Right atrium auricular region (tissue), 2 donors: ENCODE data around the gene MGAT4C. TPM values are rescaled to one million over a fixed set of nuclear protein-coding genes. Genes with fewer than 3 reads are reported as not detected.
A peak's percentile ranks its signal among the peaks of the same experiment; 100 is the strongest.

Experiments
- DNase-seq: peaks from one replicate; pipeline ENCODE4 v3.0.0-alpha.2; 2019; ENCODE audit warnings: low spot score
- H3K27ac ChIP-seq, 2 donors: fragments of 200-600 bp; sonication (generic); 1 replicate in 1 of 2; 2 replicates in 1 of 2; pipeline ENCODE4 v1.5.1; 2016 to 2019
- H3K27me3 ChIP-seq, 2 donors: fragments of 200-600 bp; sonication (generic); one replicate each; pipeline versions ENCODE4 v1.5.1 to v1.6.0; 2017 to 2019
- H3K36me3 ChIP-seq: fragments of 200-600 bp; sonication (generic); one replicate; pipeline ENCODE4 v1.5.1; 2016
- H3K4me1 ChIP-seq, 2 donors: fragments of 200-600 bp; sonication (generic); one replicate each; pipeline versions ENCODE4 v1.5.1 to v1.6.0; 2017 to 2019
- H3K4me3 ChIP-seq, 2 donors: fragments of 200-600 bp; sonication (generic); 1 replicate in 1 of 2; 2 replicates in 1 of 2; pipeline ENCODE4 v1.5.1; 2017 to 2019; ENCODE audit warnings: mild to moderate bottlenecking in 1 of 2, moderate library complexity in 1 of 2
- H3K9me3 ChIP-seq, 2 donors: fragments of 200-600 bp; sonication (generic); one replicate each; pipeline ENCODE4 v1.5.1; 2019
- CTCF ChIP-seq, 2 donors: fragments of 200-600 bp; sonication (generic); IDR thresholded peaks; one replicate each; pipeline ENCODE4 v1.5.1; 2019; ENCODE audit warnings: antibody characterized with exemption in 2 of 2
- total RNA-seq, 2 donors: library from RNA; depleted of rRNA; stranded (reverse); fragments of >200 nt; gene quantifications; one replicate each; pipeline ENCODE4 v1.1.0, GENCODE V29; 2016

MGAT4C gene
- total RNA-seq, 2 donors from 2014 or later: 2.1 to 3.2 TPM

GRCh38 chr12:85948340-85948739, 307.9 kb downstream of the MGAT4C start:
- Histone ChIP-seq H3K4me3 (no peak overlapping the region), H3K36me3 (no peaks in the 10 kb centered on the region), H3K9me3 (no peaks in the 10 kb centered on the region), H3K4me1 (no peaks in the 10 kb centered on the region), H3K27ac (no peak overlapping the region), H3K27me3 (no peaks in the 10 kb centered on the region)
- no peak for DNase-seq
- TF ChIP-seq CTCF (IDR thresholded peaks at IDR 0.05): no peak

GRCh38 chr12:85947286-85947685, 308.9 kb downstream of the MGAT4C start:
- no peaks in the 10 kb centered on the region for H3K36me3 ChIP-seq
- H3K27me3 ChIP-seq: no peaks in the 10 kb centered on the region
- no peak for DNase-seq
- H3K4me1 ChIP-seq: no peaks in the 10 kb centered on the region
- H3K27ac ChIP-seq: no peak overlapping the region
- no peak overlapping the region for H3K4me3 ChIP-seq
- H3K9me3 ChIP-seq: no peaks in the 10 kb centered on the region
- no peak for TF ChIP-seq CTCF (IDR thresholded peaks at IDR 0.05)

- no peak for DNase-seq
- no peak for TF ChIP-seq CTCF (IDR thresholded peaks at IDR 0.05)
- Histone ChIP-seq H3K27me3 (no peaks in the 10 kb centered on the region), H3K9me3 (no peaks in the 10 kb centered on the region), H3K27ac (no peak overlapping the region), H3K4me1 (no peaks in the 10 kb centered on the region), H3K36me3 (no peaks in the 10 kb centered on the region), H3K4me3 (no peak overlapping the region)
Observed at GRCh38 chr12:85946375-85946774, 309.8 kb downstream of the MGAT4C start.

- no peak for DNase-seq
- no peaks in the 10 kb centered on the region for H3K36me3 ChIP-seq
- no peaks in the 10 kb centered on the region for H3K27me3 ChIP-seq
- no peaks in the 10 kb centered on the region for H3K4me1 ChIP-seq
- no peak for TF ChIP-seq CTCF (IDR thresholded peaks at IDR 0.05)
- no peak overlapping the region for H3K4me3 ChIP-seq
- H3K9me3 ChIP-seq: peaks cover 0 to 3% of the 10 kb centered on the region in 2 donors
- H3K27ac ChIP-seq: no peak overlapping the region
Observed at GRCh38 chr12:85927166-85927565, 329.0 kb downstream of the MGAT4C start.

GRCh38 chr12:85923767-85924331, 332.3 kb downstream of the MGAT4C start:
- H3K9me3 ChIP-seq: no peaks in the 10 kb centered on the region
- TF ChIP-seq CTCF (IDR thresholded peaks at IDR 0.05): peak; percentile 31 to 69
- H3K36me3 ChIP-seq: no peaks in the 10 kb centered on the region
- DNase-seq: no peak
- no peaks in the 10 kb centered on the region for H3K27me3 ChIP-seq
- H3K27ac ChIP-seq: no peak overlapping the region
- H3K4me1 ChIP-seq: no peaks in the 10 kb centered on the region
- no peak overlapping the region for H3K4me3 ChIP-seq

- H3K27me3 ChIP-seq: no peaks in the 10 kb centered on the region
- peak; percentile 47 to 80 for TF ChIP-seq CTCF (IDR thresholded peaks at IDR 0.05)
- no peak for DNase-seq
- no peak overlapping the region for H3K4me3 ChIP-seq
- H3K4me1 ChIP-seq: no peaks in the 10 kb centered on the region
- no peaks in the 10 kb centered on the region for H3K36me3 ChIP-seq
- no peaks in the 10 kb centered on the region for H3K9me3 ChIP-seq
- H3K27ac ChIP-seq: no peak overlapping the region
Observed at GRCh38 chr12:85920324-85920947, 335.8 kb downstream of the MGAT4C start.
